Calu3 (cell line): ENCODE measurements around the gene SLC49A3. TPM values are rescaled to one million over a fixed set of nuclear protein-coding genes. Genes with fewer than 3 reads are reported as not detected.

Experiments
- BruUV-seq: library from RNA; stranded (reverse); fragments of 400-500 nt; replicated peaks from 2 replicates; lab custom pipeline; 2021; lab: Mats Ljungman, UMichigan
- CTCF ChIA-PET: fragments of 300-600 bp; sonication (Branson Sonifier 250); formaldehyde crosslinking; loops from one replicate; lab custom pipeline; 2022; ENCODE audit warnings: antibody characterized with exemption; lab: Charles Lee
- DNase-seq: peaks from one replicate; pipeline ENCODE4 v3.0.0; 2022
- H3K27ac Mint-ChIP-seq: one replicate; pipeline ENCODE4 v1.8.0; 2022; ENCODE audit warnings: mixed read lengths; ENCODE audit not compliant: unreplicated experiment
- H3K27me3 Mint-ChIP-seq: one replicate; pipeline ENCODE4 v1.8.0; 2022; ENCODE audit warnings: mixed read lengths; ENCODE audit not compliant: unreplicated experiment
- H3K36me3 Mint-ChIP-seq: one replicate; pipeline ENCODE4 v1.8.0; 2022; ENCODE audit warnings: mild to moderate bottlenecking, moderate library complexity, mixed read lengths; ENCODE audit not compliant: insufficient read depth, unreplicated experiment
- H3K4me1 Mint-ChIP-seq: one replicate; pipeline ENCODE4 v1.8.0; 2022; ENCODE audit warnings: mild to moderate bottlenecking, low read depth, mixed read lengths; ENCODE audit not compliant: unreplicated experiment
- H3K4me3 Mint-ChIP-seq: one replicate; pipeline ENCODE4 v1.8.0; 2022; ENCODE audit warnings: mild to moderate bottlenecking, low read depth, moderate library complexity, mixed read lengths; ENCODE audit not compliant: unreplicated experiment
- H3K9me3 Mint-ChIP-seq: one replicate; pipeline ENCODE4 v1.8.0; 2022; ENCODE audit warnings: low read depth, mixed read lengths; ENCODE audit not compliant: unreplicated experiment
- CTCF ChIP-seq: fragments of 200-600 bp; IDR thresholded peaks from one replicate; pipeline ENCODE4 v1.8.0; 2022; ENCODE audit warnings: antibody characterized with exemption; ENCODE audit not compliant: unreplicated experiment
- intact Hi-C: fragments of 100-400 bp; cut with micrococcal nuclease; formaldehyde crosslinking; loops from one replicate; pipeline ENCODE4 v1.10.0; 2022; ENCODE audit not compliant: unreplicated experiment
- total RNA-seq: library from RNA; stranded (reverse); gene quantifications from 2 replicates; pipeline ENCODE4 v1.2.3, GENCODE V29; 2022

The SLC49A3 gene
- total RNA-seq, 1 experiment from 2014 or later, result 0.40 TPM

GRCh38 chr4:730511-730910 is 41.6 kb upstream of the SLC49A3 start:
- no peak overlapping the region for H3K27ac Mint-ChIP-seq
- H3K4me1 Mint-ChIP-seq, result peaks cover 15% of the 10 kb centered on the region
- TF ChIP-seq CTCF, result no peak
- CTCF ChIA-PET, result no interaction called here
- H3K36me3 Mint-ChIP-seq, result peaks cover 6% of the 10 kb centered on the region
- H3K27me3 Mint-ChIP-seq, result no peaks in the 10 kb centered on the region
- BruUV-seq, result no TSS peak
- H3K4me3 Mint-ChIP-seq, result no peak overlapping the region
- H3K9me3 Mint-ChIP-seq, result peaks cover 3% of the 10 kb centered on the region
- intact Hi-C loops, result no loop called here
- DNase-seq, result no peak

- no peak for DNase-seq
- no peak for TF ChIP-seq CTCF
- CTCF ChIA-PET, result no interaction called here
- peaks cover 15% of the 10 kb centered on the region for H3K4me1 Mint-ChIP-seq
- H3K36me3 Mint-ChIP-seq, result peaks cover 6% of the 10 kb centered on the region
- no peaks in the 10 kb centered on the region for H3K27me3 Mint-ChIP-seq
- no peak overlapping the region for H3K27ac Mint-ChIP-seq
- H3K9me3 Mint-ChIP-seq, result peaks cover 3% of the 10 kb centered on the region
- BruUV-seq, result no TSS peak
- intact Hi-C loops, result no loop called here
- no peak overlapping the region for H3K4me3 Mint-ChIP-seq
These were observed 40.7 kb upstream of the SLC49A3 start for GRCh38 chr4:729336-730315.

GRCh38 chr4:727576-727975 is 38.6 kb upstream of the SLC49A3 start:
- H3K27me3 Mint-ChIP-seq, result no peaks in the 10 kb centered on the region
- no peak overlapping the region for H3K27ac Mint-ChIP-seq
- no TSS peak for BruUV-seq

GRCh38 chr4:726838-727237 is 37.9 kb upstream of the SLC49A3 start:
- peaks cover 3% of the 10 kb centered on the region for H3K9me3 Mint-ChIP-seq
- no peak for DNase-seq
- no TSS peak for BruUV-seq
- H3K27ac Mint-ChIP-seq, result no peak overlapping the region
- intact Hi-C loops, result no loop called here
- H3K27me3 Mint-ChIP-seq, result no peaks in the 10 kb centered on the region
- peaks cover 15% of the 10 kb centered on the region for H3K4me1 Mint-ChIP-seq
- peaks cover 19% of the 10 kb centered on the region for H3K36me3 Mint-ChIP-seq
- no peak for TF ChIP-seq CTCF
- no peak overlapping the region for H3K4me3 Mint-ChIP-seq
- CTCF ChIA-PET, result no interaction called here

More at GRCh38 chr4:727576-727975, 38.6 kb upstream of the SLC49A3 start:
- CTCF ChIA-PET, result no interaction called here
- TF ChIP-seq CTCF, result no peak
- Mint-ChIP-seq H3K4me1 (peaks cover 15% of the 10 kb centered on the region), H3K36me3 (peaks cover 15% of the 10 kb centered on the region), H3K4me3 (no peak overlapping the region), H3K9me3 (peaks cover 3% of the 10 kb centered on the region)
- intact Hi-C loops, result no loop called here
- DNase-seq, result no peak
